Esophagus squamous epithelium (tissue), 5 donors: ENCODE measurements around the gene TNIK. TPM values are rescaled to one million over a fixed set of nuclear protein-coding genes. Genes with fewer than 3 reads are reported as not detected.

ENCODE experiments used
- DNase-seq: peaks from one replicate; lab custom pipeline; 2025; lab: John Stamatoyannopoulos, UW
- H3K27ac ChIP-seq, 4 donors: fragments of 200-600 bp; sonication (generic); one replicate each; pipeline ENCODE4 v1.5.1; 2016 to 2019; ENCODE audit warnings: mild to moderate bottlenecking in 1 of 4
- H3K27me3 ChIP-seq, 4 donors: fragments of 200-600 bp; sonication (generic); 1 replicate in 3 of 4; 2 replicates in 1 of 4; pipeline versions ENCODE4 v1.5.1 to v1.6.0; 2017 to 2021; ENCODE audit warnings: antibody characterized with exemption in 1 of 4
- H3K36me3 ChIP-seq, 3 donors: fragments of 200-600 bp; sonication (generic); one replicate each; pipeline ENCODE4 v1.5.1; 2016 to 2019
- H3K4me1 ChIP-seq, 3 donors: fragments of 200-600 bp; sonication (generic); one replicate each; pipeline ENCODE4 v1.5.1; 2017 to 2019
- H3K4me3 ChIP-seq, 4 donors: fragments of 200-600 bp; sonication (generic); 1 replicate in 3 of 4; 2 replicates in 1 of 4; pipeline ENCODE4 v1.5.1; 2016 to 2019; ENCODE audit warnings: mild to moderate bottlenecking in 2 of 4, moderate library complexity in 1 of 4
- H3K9me3 ChIP-seq, 3 donors: fragments of 200-600 bp; sonication (generic); one replicate each; pipeline ENCODE4 v1.5.1; 2016 to 2019
- CTCF ChIP-seq, 6 experiments: fragments of 450-650 bp in 4 of 6; fragments of 200-600 bp in 2 of 6; sonication (generic) in 2 of 6; IDR thresholded peaks; one replicate each; pipeline ENCODE4 v1.5.1; 2016 to 2019; ENCODE audit warnings: antibody characterized with exemption in 6 of 6, mild to moderate bottlenecking in 4 of 6, moderate library complexity in 4 of 6
- POLR2A ChIP-seq, 4 donors: fragments of 450-650 bp; IDR thresholded peaks; one replicate each; pipeline ENCODE4 v1.6.1; 2017; ENCODE audit warnings: antibody characterized with exemption in 4 of 4, mild to moderate bottlenecking in 4 of 4, moderate library complexity in 3 of 4
- WGBS, 2 donors: methylation state at CpG; one replicate each; pipeline ENCODE4 v1.1.5; 2018; 5-methylcytosine and 5-hydroxymethylcytosine counted together
- intact Hi-C: fragments of 100-400 bp; cut with DNase I; formaldehyde crosslinking; loops from one replicate; pipeline ENCODE4 v1.15.0; 2022
- total RNA-seq, 4 donors: library from RNA; depleted of rRNA; stranded (reverse); fragments of >200 nt; gene quantifications; one replicate each; pipeline ENCODE4 v1.1.0, GENCODE V29; 2016
- donor health status: DM: yes; HTN: yes; CAD: no.

Gene TNIK
- total RNA-seq, 4 donors from 2014 or later: 2.2 to 11.6 (median 4.7) TPM

- DNase-seq: no peak
- 86 to 90% methylated on average over 1 of the region's 1 CpG for WGBS, 2 donors
- Histone ChIP-seq H3K27ac (no peak overlapping the region), H3K4me1 (no peaks in the 10 kb centered on the region), H3K36me3 (no peaks in the 10 kb centered on the region), H3K4me3 (no peak overlapping the region), H3K9me3 (no peaks in the 10 kb centered on the region), H3K27me3 (no peaks in the 10 kb centered on the region)
- TF ChIP-seq CTCF (IDR thresholded peaks at IDR 0.05) (no peak), POLR2A (IDR thresholded peaks at IDR 0.05) (no peak)
- intact Hi-C loops: no loop called here
Observed at GRCh38 chr3:171204942-171205341, 255.3 kb downstream of the TNIK start.

GRCh38 chr3:171201825-171202224, 258.4 kb downstream of the TNIK start:
- Histone ChIP-seq H3K27ac (no peak overlapping the region), H3K4me1 (no peaks in the 10 kb centered on the region), H3K9me3 (no peaks in the 10 kb centered on the region), H3K36me3 (no peaks in the 10 kb centered on the region), H3K4me3 (no peak overlapping the region), H3K27me3 (no peaks in the 10 kb centered on the region)
- WGBS, 2 donors: 85 to 86% methylated on average over 6 of the region's 6 CpGs
- DNase-seq: no peak
- intact Hi-C loops: no loop called here
- no peak for TF ChIP-seq CTCF (IDR thresholded peaks at IDR 0.05)
- no peak for TF ChIP-seq POLR2A (IDR thresholded peaks at IDR 0.05)

GRCh38 chr3:171200750-171201088, 259.5 kb downstream of the TNIK start:
- no peaks in the 10 kb centered on the region for H3K9me3 ChIP-seq
- H3K36me3 ChIP-seq: no peaks in the 10 kb centered on the region
- 82 to 86% methylated on average over 2 of the region's 2 CpGs for WGBS, 2 donors
- no peaks in the 10 kb centered on the region for H3K27me3 ChIP-seq
- intact Hi-C loops: no loop called here
- no peak for DNase-seq
- no peak overlapping the region for H3K4me3 ChIP-seq
- no peaks in the 10 kb centered on the region for H3K4me1 ChIP-seq
- no peak overlapping the region for H3K27ac ChIP-seq
- TF ChIP-seq CTCF (IDR thresholded peaks at IDR 0.05): no peak
- TF ChIP-seq POLR2A (IDR thresholded peaks at IDR 0.05): no peak

- H3K36me3 ChIP-seq: no peaks in the 10 kb centered on the region
- no peak overlapping the region for H3K4me3 ChIP-seq
- H3K4me1 ChIP-seq: no peaks in the 10 kb centered on the region
- no peaks in the 10 kb centered on the region for H3K27me3 ChIP-seq
- H3K9me3 ChIP-seq: no peaks in the 10 kb centered on the region
- TF ChIP-seq POLR2A (IDR thresholded peaks at IDR 0.05) (no peak), CTCF (IDR thresholded peaks at IDR 0.05) (no peak)
- no peak overlapping the region for H3K27ac ChIP-seq
- intact Hi-C loops: no loop called here
- no peak for DNase-seq
- WGBS, 2 donors: 88 to 92% methylated on average over 3 of the region's 3 CpGs
Observed at GRCh38 chr3:171200052-171200749, 260.0 kb downstream of the TNIK start.

- Histone ChIP-seq H3K36me3 (no peaks in the 10 kb centered on the region), H3K27me3 (no peaks in the 10 kb centered on the region), H3K4me3 (no peak overlapping the region), H3K27ac (no peak overlapping the region), H3K9me3 (no peaks in the 10 kb centered on the region), H3K4me1 (no peaks in the 10 kb centered on the region)
- no peak for DNase-seq
- 78 to 79% methylated on average over 3 of the region's 3 CpGs for WGBS, 2 donors
- intact Hi-C loops: no loop called here
- TF ChIP-seq POLR2A (IDR thresholded peaks at IDR 0.05) (no peak), CTCF (IDR thresholded peaks at IDR 0.05) (no peak)
Observed at GRCh38 chr3:171199473-171199829, 260.8 kb downstream of the TNIK start.
